SKM-1 treated with dmso at 0.1 percent for 144 hours (cell line): ENCODE data around the gene METTL16.

Source experiments
- DNase-seq: peaks from one replicate; lab custom pipeline; 2025; ENCODE audit not compliant: unreplicated experiment; lab: John Stamatoyannopoulos, UW

The METTL16 gene

GRCh38 chr17:2397247-2398171 lies 114.2 kb downstream of the METTL16 start:
- DNase-seq: no peak

DNA sequence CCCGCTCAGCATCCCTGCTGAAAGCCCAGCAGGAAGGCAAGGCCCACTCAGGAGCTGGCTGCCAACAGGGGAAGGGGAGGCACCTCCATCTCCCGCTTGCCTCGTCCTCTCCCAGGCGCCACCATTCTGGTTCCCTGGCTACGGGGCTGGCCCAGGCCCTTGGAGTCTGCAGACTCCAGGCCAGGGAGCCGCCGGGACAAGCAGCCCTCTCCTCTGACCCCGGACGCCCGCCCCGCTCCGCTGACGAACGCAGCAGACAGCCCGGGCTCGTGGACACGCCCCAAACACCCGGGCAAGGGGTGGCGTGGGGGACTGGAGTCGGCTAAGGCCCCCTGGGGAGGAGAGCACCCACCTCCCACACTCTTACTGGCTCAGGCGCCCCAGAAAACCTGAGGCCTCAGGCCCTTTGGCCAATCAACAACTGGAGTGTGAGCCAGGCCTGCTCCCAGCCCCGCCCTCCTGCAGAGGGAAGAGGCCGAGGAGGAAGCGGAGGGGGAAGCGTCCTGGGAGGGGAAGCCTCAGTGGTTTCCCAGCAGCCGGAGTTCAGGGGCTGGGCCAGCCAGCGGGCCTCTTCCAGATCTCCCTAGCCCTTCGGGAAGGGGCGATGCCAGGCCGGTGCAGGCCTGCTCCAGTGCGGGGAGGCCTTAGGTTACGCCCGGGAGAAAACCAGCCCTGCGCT lies 115.0 kb downstream of the METTL16 start:
- DNase-seq: peak; percentile 75

DNA sequence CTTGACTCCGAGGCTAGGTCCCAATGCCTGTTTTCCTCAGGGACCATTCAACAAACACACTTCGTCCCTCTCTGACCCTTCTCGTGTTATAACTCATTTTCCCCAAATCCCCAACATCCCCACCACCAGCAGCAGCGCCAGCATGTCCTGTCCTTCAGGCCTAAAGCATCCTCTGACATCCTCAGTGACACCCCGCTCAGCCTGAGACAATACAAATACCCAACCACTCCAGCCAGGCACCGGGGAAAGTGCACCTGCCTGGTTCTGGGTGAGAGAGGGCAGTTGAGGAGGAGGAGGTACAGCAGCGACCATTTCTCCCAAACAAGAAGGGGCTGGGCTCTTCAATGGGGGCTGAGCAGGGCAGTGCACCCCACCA lies 115.5 kb downstream of the METTL16 start:
- DNase-seq: no peak

DNA sequence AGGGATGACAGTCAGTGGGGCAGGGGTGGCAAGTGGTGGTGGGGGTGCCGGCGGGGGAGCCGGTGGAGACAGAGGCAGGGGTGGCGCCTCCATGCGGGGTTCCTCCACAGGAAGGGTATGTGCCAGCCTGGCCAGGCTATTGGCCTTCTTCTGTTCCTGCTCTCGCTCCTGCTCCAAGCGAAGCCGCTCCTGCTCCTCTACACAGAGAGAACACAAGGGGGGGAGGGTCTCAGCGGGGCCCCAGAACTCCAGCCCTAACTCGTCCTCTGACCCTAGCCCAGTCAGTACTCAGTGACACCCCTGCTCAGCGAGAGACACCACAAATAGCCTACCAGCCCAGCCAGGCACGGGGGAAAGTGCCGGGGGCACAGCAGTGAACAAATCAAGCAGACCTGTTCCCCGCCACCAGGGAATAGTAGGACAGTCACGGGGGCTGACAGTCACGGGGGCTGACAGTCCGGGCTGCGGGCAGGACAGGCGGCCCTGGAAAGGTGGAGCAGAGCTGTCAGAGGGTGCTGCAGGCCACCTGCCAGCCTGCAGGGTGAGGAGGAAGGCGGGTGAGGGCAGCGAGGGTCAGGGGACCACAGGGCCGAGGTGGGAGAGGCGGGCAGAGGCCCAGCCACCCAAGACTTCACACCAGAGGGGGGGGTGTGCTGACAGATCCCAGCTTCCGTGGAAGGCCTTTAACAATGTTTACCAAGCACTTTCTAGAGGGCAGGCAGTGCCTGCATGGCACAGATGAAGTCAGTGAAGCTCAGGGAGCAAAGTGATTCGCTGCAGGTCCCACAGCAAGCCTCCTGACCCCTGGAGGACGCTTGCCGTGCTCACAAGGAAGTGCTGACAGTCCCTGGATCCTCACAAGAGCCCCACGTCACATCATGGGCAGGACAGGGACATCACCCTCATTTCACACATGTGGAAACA lies 116.2 kb downstream of the METTL16 start:
- no peak for DNase-seq

GRCh38 chr17:2394775-2395201 lies 116.9 kb downstream of the METTL16 start:
- no peak for DNase-seq

GRCh38 chr17:2393954-2394749 lies 117.5 kb downstream of the METTL16 start:
- DNase-seq: no peak

DNA sequence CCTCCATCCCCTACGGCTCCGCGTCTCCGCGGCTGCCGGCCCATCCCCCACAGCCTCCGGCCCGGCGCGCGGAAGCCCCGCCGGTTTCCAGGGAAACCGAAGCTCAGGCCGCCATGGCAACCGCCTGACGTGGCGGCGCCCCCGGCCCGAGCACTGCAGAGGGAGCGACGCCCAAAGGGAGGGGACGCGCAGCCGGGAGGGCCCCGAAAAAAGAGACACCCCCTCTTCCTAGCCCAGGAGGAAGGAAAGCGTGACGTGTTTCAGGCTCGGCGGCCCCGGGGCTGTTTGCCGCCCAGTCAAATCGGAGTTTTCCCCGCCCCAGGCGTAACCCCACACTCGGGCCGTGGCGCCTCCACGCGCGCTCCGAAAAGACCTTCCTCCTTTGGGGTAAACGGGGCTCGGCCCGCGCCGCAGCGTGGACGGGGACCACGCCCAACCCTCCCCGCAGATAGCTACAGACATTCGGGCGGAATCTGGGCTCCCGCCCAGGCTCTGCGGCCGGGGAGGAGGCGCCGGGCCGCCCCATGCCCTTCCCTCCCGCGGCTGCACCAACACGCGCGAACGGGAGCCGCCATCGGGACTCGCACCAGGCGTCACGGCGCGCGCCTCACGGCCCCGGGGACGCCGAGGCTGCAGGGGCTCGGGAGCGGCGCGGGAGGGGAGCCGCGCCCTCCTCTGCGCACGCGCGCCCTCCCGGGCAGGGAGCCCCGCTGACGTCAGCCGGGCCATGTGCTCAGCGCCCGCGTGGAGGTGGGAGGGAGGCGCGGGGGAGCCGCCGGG lies 118.3 kb downstream of the METTL16 start:
- peak; percentile 13 for DNase-seq

- peak; percentile 72 for DNase-seq
Observed at GRCh38 chr17:2392252-2393173, 119.2 kb downstream of the METTL16 start.

- DNase-seq: no peak
Observed at GRCh38 chr17:2391597-2392251, 120.0 kb downstream of the METTL16 start.

GRCh38 chr17:2390199-2390836 lies 121.4 kb downstream of the METTL16 start:
- DNase-seq: no peak

DNA sequence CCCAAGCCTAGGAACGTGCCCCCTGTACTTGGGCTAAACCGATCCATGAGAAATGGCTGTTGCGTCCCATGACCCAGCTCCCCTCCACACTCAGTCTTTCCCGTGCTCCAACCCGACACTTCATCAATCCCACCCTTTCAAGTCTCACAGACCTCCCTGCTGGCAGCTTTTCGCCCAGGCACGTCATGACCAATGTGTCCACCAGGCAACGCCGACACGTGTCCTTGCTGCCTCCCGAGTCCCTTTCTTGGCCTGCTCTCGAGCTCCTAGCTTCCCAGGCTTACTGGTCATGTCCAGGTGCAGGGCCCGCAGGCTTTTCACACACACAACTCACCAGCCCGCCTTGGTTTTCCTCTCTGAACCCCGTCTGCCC lies 123.0 kb downstream of the METTL16 start:
- no peak for DNase-seq

- DNase-seq: no peak
Observed at GRCh38 chr17:2388020-2388682, 123.5 kb downstream of the METTL16 start.

DNA sequence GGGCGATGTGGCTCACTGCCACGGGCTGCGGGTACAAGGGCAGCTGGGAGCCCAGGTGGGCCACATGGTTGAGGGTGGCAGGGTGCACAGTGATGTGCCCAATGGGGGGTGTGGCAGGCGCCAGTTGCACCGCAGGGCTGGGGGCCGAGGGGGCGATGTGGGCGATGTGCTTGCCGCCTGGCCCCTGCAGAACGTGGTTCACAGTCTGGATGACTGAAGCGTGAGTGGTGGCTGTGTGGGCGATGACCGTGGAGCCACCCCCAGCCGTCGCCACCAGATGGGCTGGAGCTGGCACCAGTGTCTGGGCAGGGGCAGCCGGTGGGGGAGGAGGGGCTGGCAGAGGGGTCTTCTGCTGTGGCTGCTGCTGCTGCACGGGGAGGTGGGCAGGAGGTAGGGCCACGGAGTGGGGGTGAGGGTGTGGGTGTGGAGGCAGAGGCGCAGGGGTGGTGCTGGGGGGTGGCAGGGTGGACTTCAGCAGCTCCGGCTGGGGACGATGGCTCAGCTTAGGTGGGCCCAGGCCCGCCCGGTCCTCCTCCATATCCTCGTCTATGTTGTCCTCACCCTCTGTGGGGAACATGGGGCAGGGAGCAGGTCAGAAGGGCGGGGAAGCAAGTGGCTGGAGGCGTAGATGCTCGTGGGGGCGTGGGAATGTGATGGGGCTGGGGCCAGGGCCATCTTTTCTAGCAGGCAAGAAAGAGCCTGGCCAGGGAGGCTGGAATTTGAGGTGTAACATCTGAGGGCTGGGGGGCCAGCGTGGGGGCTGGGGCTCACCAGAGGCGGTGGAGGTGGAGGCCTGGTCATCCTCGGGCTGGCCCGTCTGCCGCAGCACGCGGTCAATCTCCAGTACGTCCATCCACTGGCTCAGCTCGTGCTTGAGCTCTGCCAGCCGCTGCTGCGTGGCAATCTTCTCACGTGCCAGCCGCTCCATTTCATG lies 124.3 kb downstream of the METTL16 start:
- no peak for DNase-seq

DNA sequence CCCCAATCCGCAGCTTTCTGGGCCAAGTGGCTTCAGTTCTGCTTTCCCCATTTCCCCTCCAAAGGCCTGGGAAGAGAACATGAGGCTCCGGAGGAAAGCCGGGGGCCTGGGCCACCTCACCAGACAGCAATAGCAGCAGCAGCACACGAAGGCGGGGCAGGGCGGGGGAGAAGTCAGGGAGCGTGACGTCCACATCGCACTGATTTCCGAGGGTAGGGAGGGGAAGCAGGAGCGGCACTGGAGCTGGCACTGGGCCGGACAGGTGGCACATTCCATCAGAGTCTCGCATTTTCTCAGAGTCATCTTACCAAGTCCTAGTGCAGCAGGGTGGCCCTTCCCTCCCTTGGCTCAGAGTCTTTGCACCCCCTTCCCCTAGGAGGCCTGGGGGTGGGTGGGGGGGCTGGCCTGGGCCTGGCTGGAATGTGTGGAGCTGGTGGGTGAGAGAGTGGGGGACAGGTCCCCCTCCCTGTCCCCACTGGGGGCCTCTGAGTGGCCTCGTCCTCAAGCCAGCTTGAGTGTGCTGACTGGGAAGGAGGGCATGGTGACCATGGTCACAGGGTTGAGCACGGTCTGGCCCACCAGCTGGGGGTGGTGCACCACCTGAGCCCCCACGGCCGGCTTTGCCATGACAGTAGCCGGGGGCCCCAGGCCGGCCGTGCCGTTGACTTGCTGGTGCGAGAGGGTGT lies 125.1 kb downstream of the METTL16 start:
- DNase-seq: no peak
